Activated naive CD4-positive, alpha-beta T cell treated with anti-CD3 and anti-CD28 coated beads, Interleukin-2, amount 10 ng/mL, durations not matched to agents 7 days and 5 days (primary cell): ENCODE results near the gene CRELD1.
A peak's percentile ranks its signal among the peaks of the same experiment; 100 is the strongest.
"Not testable (repeated sequence)": the region's sequence is repeated elsewhere in the genome, so short reads cannot be mapped to it uniquely, and the experiment has no call there.

ENCODE experiments used
- CTCF ChIA-PET: fragments of 350-600 bp; sonication (Branson Sonifier 250); formaldehyde crosslinking; loops from one replicate; lab custom pipeline; 2021; ENCODE audit warnings: antibody characterized with exemption; lab: Charles Lee
- DNase-seq: peaks from one replicate; pipeline ENCODE4 v3.0.0-alpha.2; 2020
- H3K27ac Mint-ChIP-seq: one replicate; pipeline ENCODE4 v1.8.0; 2021; ENCODE audit warnings: mild to moderate bottlenecking, moderate library complexity, mixed read lengths
- H3K27me3 Mint-ChIP-seq: one replicate; pipeline ENCODE4 v1.8.0; 2021; ENCODE audit warnings: mild to moderate bottlenecking, mixed read lengths
- H3K36me3 Mint-ChIP-seq: one replicate; pipeline ENCODE4 v1.8.0; 2021; ENCODE audit warnings: mixed read lengths
- H3K4me1 Mint-ChIP-seq: one replicate; pipeline ENCODE4 v1.8.0; 2021; ENCODE audit warnings: mixed read lengths
- H3K4me3 Mint-ChIP-seq: one replicate; pipeline ENCODE4 v1.8.0; 2021; ENCODE audit warnings: mild to moderate bottlenecking, moderate library complexity, mixed read lengths
- H3K9me3 Mint-ChIP-seq: one replicate; pipeline ENCODE4 v1.8.0; 2021; ENCODE audit warnings: mixed read lengths

The CRELD1 gene

DNA sequence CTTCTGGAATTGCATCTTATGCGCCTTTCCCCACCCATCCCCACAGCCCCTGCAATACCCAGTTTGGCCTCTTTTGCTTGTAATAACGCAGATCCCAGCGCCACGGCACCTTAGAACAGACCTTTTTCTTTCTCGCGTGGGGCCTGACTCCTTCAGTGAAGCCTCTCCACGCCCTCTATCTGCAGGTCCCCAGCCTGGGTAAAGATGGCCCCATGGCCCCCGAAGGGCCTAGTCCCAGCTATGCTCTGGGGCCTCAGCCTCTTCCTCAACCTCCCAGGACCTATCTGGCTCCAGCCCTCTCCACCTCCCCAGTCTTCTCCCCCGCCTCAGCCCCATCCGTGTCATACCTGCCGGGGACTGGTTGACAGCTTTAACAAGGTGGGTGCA lies 594 bp downstream of the CRELD1 start:
- H3K4me3 Mint-ChIP-seq, result peak overlapping the region; percentile 97
- DNase-seq, result peak; percentile 52
- peaks cover 8% of the 10 kb centered on the region for H3K27me3 Mint-ChIP-seq
- H3K36me3 Mint-ChIP-seq, result peaks cover 22% of the 10 kb centered on the region
- H3K27ac Mint-ChIP-seq, result peak overlapping the region; percentile 95
- H3K4me1 Mint-ChIP-seq, result peaks cover 35% of the 10 kb centered on the region
- no peaks in the 10 kb centered on the region for H3K9me3 Mint-ChIP-seq
- CTCF ChIA-PET, result interaction anchor here (1.1 to 5.2 kb wide), 7 partner anchors 9 to 387 kb away, joined by 3 to 62 read pairs (median 12); partner anchors contain the start of genes ARPC4 and SEC13

- Mint-ChIP-seq H3K4me1 (peaks cover 35% of the 10 kb centered on the region), H3K27ac (peak overlapping the region; percentile 95), H3K9me3 (no peaks in the 10 kb centered on the region), H3K27me3 (peaks cover 3% of the 10 kb centered on the region), H3K36me3 (peaks cover 22% of the 10 kb centered on the region), H3K4me3 (peak overlapping the region; percentile 97)
- DNase-seq, result no peak
- CTCF ChIA-PET, result interaction anchor here (0.8 to 5.1 kb wide), 4 partner anchors 8 to 142 kb away, joined by 3 to 24 read pairs (median 8); partner anchors contain the start of gene ARPC4
These were observed 1.4 kb downstream of the CRELD1 start for GRCh38 chr3:9934993-9935392.

DNA sequence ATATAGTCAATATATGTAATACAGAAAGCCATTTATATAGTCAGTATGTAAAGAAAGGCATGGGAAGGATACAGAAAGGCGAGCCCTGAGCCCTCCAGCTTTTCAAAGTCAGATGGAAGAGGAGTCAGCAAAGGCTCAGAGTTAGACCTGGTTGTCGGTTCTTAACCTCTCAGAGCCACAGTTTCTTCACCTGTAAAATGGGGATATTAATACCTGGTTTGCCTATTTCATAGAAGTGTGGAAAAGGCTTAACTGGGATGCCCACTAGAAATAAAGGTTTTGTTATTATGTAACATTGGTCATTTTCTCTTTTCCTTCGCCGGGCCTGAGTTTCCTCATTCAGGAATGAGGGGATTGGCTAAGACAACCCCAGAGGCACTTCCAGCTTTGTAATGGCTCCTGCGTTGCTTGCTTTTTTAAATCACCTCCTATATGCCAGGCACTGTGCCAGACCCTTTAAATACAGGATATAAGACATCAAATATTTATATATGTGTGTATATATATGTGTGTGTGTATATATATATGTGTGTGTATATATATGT lies 2.4 kb downstream of the CRELD1 start:
- Mint-ChIP-seq H3K4me1 (peaks cover 35% of the 10 kb centered on the region), H3K27me3 (no peaks in the 10 kb centered on the region), H3K4me3 (no peak overlapping the region), H3K9me3 (no peaks in the 10 kb centered on the region), H3K27ac (no peak overlapping the region), H3K36me3 (peaks cover 23% of the 10 kb centered on the region)
- CTCF ChIA-PET, result interaction anchor here (0.6 to 1.8 kb wide), 2 partner anchors 10 to 26 kb away, joined by 3 to 12 read pairs; no protein-coding TSS in a partner anchor
- no peak for DNase-seq

GRCh38 chr3:9937486-9938238 lies 4.0 kb downstream of the CRELD1 start:
- Mint-ChIP-seq H3K4me3 (no peak overlapping the region), H3K27me3 (no peaks in the 10 kb centered on the region), H3K4me1 (peaks cover 23% of the 10 kb centered on the region), H3K27ac (no peak overlapping the region), H3K36me3 (peaks cover 26% of the 10 kb centered on the region), H3K9me3 (no peaks in the 10 kb centered on the region)
- CTCF ChIA-PET, result no interaction called here
- no peak for DNase-seq

DNA sequence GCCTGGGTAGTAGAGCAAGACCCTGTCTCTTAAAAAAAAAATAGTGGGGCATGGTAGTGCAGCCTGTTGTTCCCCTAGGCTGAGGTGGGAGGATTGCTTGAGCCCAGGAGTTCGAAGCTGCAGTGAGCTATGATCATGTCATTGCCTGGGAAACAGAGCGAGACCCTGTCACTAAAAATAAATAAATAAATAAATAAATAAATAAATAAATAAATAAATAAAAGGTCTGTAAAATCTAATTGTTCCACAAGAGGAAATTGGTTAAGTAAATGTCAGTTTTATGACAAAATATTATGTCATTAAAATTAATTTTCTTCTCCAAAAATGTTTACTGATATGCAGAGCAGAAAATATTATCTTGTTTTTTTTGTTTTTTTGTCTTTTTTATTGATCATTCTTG lies 5.3 kb downstream of the CRELD1 start:
- no peaks in the 10 kb centered on the region for H3K9me3 Mint-ChIP-seq
- H3K27me3 Mint-ChIP-seq, result no peaks in the 10 kb centered on the region
- H3K4me3 Mint-ChIP-seq, result no peak overlapping the region
- peaks cover 30% of the 10 kb centered on the region for H3K36me3 Mint-ChIP-seq
- H3K4me1 Mint-ChIP-seq, result peaks cover 19% of the 10 kb centered on the region
- DNase-seq, result no peak
- no peak overlapping the region for H3K27ac Mint-ChIP-seq
- CTCF ChIA-PET, result no interaction called here

DNA sequence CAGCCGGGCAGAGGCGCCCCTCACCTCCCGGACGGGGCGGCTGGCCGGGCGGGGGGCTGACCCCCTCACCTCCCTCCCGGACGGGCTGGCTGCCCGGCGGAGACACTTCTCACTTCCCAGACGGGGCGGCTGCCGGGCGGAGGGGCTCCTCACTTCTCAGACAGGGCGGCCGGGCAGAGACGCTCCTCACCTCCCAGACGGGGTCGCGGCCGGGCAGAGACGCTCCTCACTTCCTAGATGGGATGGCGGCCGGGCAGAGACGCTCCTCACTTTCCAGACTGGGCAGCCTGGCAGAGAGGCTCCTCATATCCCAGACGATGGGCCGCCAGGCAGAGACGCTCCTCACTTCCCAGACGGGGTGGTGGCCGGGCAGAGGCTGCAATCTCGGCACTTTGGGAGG lies 6.3 kb downstream of the CRELD1 start:
- DNase-seq, H3K9me3 Mint-ChIP-seq, H3K27me3 Mint-ChIP-seq, CTCF ChIA-PET, H3K27ac Mint-ChIP-seq, H3K4me1 Mint-ChIP-seq, H3K4me3 Mint-ChIP-seq: not testable (repeated sequence)
- H3K36me3 Mint-ChIP-seq, result peaks cover 30% of the 10 kb centered on the region

GRCh38 chr3:9940746-9941145 lies 7.1 kb downstream of the CRELD1 start:
- Mint-ChIP-seq H3K9me3 (no peaks in the 10 kb centered on the region), H3K4me3 (no peak overlapping the region), H3K36me3 (peaks cover 21% of the 10 kb centered on the region), H3K4me1 (peaks cover 5% of the 10 kb centered on the region), H3K27ac (no peak overlapping the region), H3K27me3 (no peaks in the 10 kb centered on the region)
- CTCF ChIA-PET, result interaction anchor here (4.2 kb wide), 1 partner anchor 8 kb away, joined by 24 read pairs; the partner anchor contains the start of gene CRELD1
- no peak for DNase-seq

- Mint-ChIP-seq H3K27me3 (no peaks in the 10 kb centered on the region), H3K36me3 (peaks cover 16% of the 10 kb centered on the region), H3K4me1 (peaks cover 8% of the 10 kb centered on the region), H3K4me3 (no peak overlapping the region), H3K27ac (peak overlapping the region; percentile 12), H3K9me3 (no peaks in the 10 kb centered on the region)
- CTCF ChIA-PET, result interaction anchor here (0.9 to 4.2 kb wide), 2 partner anchors 9 to 30 kb away, joined by 3 to 24 read pairs; partner anchors contain the start of gene CRELD1
- no peak for DNase-seq
These were observed 8.5 kb downstream of the CRELD1 start for GRCh38 chr3:9942164-9942563.

GRCh38 chr3:9942934-9943690 lies 9.5 kb downstream of the CRELD1 start:
- no peak for DNase-seq
- Mint-ChIP-seq H3K4me3 (no peak overlapping the region), H3K27ac (peak overlapping the region; percentile 33), H3K9me3 (no peaks in the 10 kb centered on the region), H3K36me3 (peaks cover 11% of the 10 kb centered on the region), H3K27me3 (no peaks in the 10 kb centered on the region), H3K4me1 (peaks cover 8% of the 10 kb centered on the region)
- CTCF ChIA-PET, result interaction anchor here (4.2 kb wide), 1 partner anchor 10 kb away, joined by 24 read pairs; the partner anchor contains the start of gene CRELD1

- Mint-ChIP-seq H3K4me3 (no peak overlapping the region), H3K27ac (no peak overlapping the region), H3K9me3 (no peaks in the 10 kb centered on the region), H3K36me3 (peaks cover 8% of the 10 kb centered on the region), H3K27me3 (no peaks in the 10 kb centered on the region), H3K4me1 (peaks cover 8% of the 10 kb centered on the region)
- no peak for DNase-seq
- CTCF ChIA-PET, result interaction anchor here (0.6 to 4.2 kb wide), 2 partner anchors 10 to 12 kb away, joined by 3 to 24 read pairs; partner anchors contain the start of gene CRELD1
These were observed 10.6 kb downstream of the CRELD1 start for GRCh38 chr3:9944271-9944670.

- CTCF ChIA-PET, result interaction anchor here (1.6 to 5.4 kb wide), 3 partner anchors 10 to 19 kb away, joined by 4 to 62 read pairs (median 12); partner anchors contain the start of gene CRELD1
- Mint-ChIP-seq H3K9me3 (no peaks in the 10 kb centered on the region), H3K27me3 (no peaks in the 10 kb centered on the region), H3K36me3 (peaks cover 8% of the 10 kb centered on the region), H3K27ac (peak overlapping the region; percentile 64), H3K4me1 (peaks cover 8% of the 10 kb centered on the region), H3K4me3 (peak overlapping the region; percentile 37)
- no peak for DNase-seq
These were observed 11.7 kb downstream of the CRELD1 start for GRCh38 chr3:9945358-9945757.

DNA sequence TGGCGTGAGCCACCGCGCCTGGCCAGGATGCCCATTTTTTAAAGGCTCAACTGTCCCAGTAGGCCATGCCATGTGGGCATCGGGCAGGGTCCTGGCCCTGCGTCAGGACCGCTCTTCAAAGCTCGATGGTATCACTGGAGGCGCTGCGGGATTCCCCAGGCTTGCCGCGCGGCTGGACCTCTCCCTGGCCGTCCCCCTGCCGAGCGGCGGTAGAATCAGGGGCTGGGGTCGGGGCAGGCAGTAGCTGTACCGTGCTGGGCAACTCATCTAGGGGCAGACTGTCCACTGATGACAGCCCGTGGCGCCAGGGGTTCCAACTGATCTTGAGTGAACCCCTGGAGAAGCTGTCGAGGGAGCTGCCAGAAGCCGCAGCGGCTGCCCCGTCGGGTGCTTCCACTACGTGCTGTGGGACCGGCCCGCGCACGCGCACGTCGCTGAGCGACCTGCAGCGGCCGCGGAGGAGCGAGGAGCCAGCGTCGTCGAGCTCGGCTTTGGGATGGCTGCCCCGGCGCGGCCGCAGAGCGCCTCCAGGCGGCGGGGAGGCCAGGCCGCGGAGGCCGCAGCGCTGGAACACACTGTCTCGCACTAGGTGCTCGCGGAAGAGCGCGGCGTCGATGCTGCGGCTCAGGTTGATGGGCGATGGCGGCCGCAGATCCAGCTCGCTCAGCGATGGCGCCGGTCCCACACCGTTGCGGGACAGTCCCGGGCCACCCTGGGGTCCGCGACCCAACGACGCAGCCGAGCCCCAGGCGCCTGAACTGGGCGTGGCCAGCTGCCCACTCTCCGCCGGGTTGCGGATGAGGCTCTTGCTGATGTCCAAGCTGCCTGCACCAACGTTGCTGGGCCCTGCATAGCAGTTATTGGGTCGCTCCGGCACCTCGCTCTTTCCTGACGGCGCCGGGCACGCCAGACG lies 12.7 kb downstream of the CRELD1 start:
- Mint-ChIP-seq H3K4me1 (peaks cover 17% of the 10 kb centered on the region), H3K27me3 (no peaks in the 10 kb centered on the region), H3K36me3 (peaks cover 4% of the 10 kb centered on the region), H3K27ac (peak overlapping the region; percentile 19), H3K4me3 (peak overlapping the region; percentile 74), H3K9me3 (no peaks in the 10 kb centered on the region)
- CTCF ChIA-PET, result interaction anchor here (0.6 to 5.4 kb wide), 15 partner anchors 9 to 551 kb away, joined by 3 to 62 read pairs (median 4); partner anchors contain the start of genes CRELD1, EMC3 and RPUSD3
- DNase-seq, result peak; percentile 85
